Measurements from ENCODE around the gene JAZF1.

The JAZF1 gene

DNA sequence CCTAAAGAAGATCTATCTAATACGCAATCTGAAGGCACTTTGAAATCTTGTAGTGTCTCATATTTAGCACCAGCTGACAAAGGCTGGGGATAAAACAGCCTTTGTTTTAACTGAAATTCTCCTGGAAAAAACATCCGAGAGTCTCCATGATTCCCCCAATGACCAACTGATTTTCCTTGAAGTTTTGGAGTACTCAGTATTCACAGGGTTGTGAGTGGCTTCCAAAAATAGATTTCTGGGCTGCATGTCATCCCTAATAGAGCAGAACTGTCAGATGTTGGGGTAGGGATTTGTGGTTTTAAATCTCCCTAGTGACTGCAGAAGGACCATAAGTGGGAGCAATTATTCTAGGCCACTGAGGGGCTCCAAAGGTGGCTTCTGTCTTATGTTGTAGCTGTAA, 234.2 kb downstream of the JAZF1 start:
- Histone ChIP-seq H2AFZ (no peak overlapping the region), H3K9me3 (ENCODE audit: control insufficient read depth, low read length) (no peaks in the 10 kb centered on the region), H3K79me2 (no peaks in the 10 kb centered on the region), H3K27me3 (ENCODE audit: control insufficient read depth, insufficient read depth, low read length) (no peaks in the 10 kb centered on the region), H3K27ac (no peak overlapping the region), H3K4me2 (ENCODE audit: low read length) (no peak overlapping the region), H3K4me3 (ENCODE audit: low read depth, low read length) (no peak overlapping the region), H3K4me1 (no peaks in the 10 kb centered on the region), H3K36me3 (ENCODE audit: control insufficient read depth, insufficient read depth, low read length) (no peaks in the 10 kb centered on the region), H3K9ac (no peak overlapping the region)
- no peak for TF ChIP-seq CTCF (IDR thresholded peaks at IDR 0.05)

GRCh38 chr7:27945058-27945795, 235.4 kb downstream of the JAZF1 start:
- Histone ChIP-seq H3K9me3 (ENCODE audit: control insufficient read depth, low read length) (no peaks in the 10 kb centered on the region), H3K27me3 (ENCODE audit: control insufficient read depth, insufficient read depth, low read length) (no peaks in the 10 kb centered on the region), H3K27ac (no peak overlapping the region), H3K36me3 (ENCODE audit: control insufficient read depth, insufficient read depth, low read length) (no peaks in the 10 kb centered on the region), H2AFZ (no peak overlapping the region), H3K4me1 (peaks cover 5% of the 10 kb centered on the region), H3K4me2 (ENCODE audit: low read length) (no peak overlapping the region), H3K4me3 (ENCODE audit: low read depth, low read length) (no peak overlapping the region), H3K79me2 (no peaks in the 10 kb centered on the region), H3K9ac (no peak overlapping the region)
- no peak for TF ChIP-seq CTCF (IDR thresholded peaks at IDR 0.05)

GRCh38 chr7:27944643-27945042, 236.0 kb downstream of the JAZF1 start:
- H3K79me2 ChIP-seq, result no peaks in the 10 kb centered on the region
- no peak overlapping the region for H3K4me3 ChIP-seq (ENCODE audit: low read depth, low read length)
- no peaks in the 10 kb centered on the region for H3K27me3 ChIP-seq (ENCODE audit: control insufficient read depth, insufficient read depth, low read length)
- no peaks in the 10 kb centered on the region for H3K36me3 ChIP-seq (ENCODE audit: control insufficient read depth, insufficient read depth, low read length)
- no peak overlapping the region for H2AFZ ChIP-seq
- no peak overlapping the region for H3K4me2 ChIP-seq (ENCODE audit: low read length)
- no peaks in the 10 kb centered on the region for H3K9me3 ChIP-seq (ENCODE audit: control insufficient read depth, low read length)
- no peak overlapping the region for H3K9ac ChIP-seq
- H3K27ac ChIP-seq, result no peak overlapping the region
- peaks cover 10% of the 10 kb centered on the region for H3K4me1 ChIP-seq
- TF ChIP-seq CTCF (IDR thresholded peaks at IDR 0.05), result no peak

GRCh38 chr7:27943241-27943640, 237.4 kb downstream of the JAZF1 start:
- TF ChIP-seq CTCF (IDR thresholded peaks at IDR 0.05), result no peak
- Histone ChIP-seq H3K27ac (no peak overlapping the region), H3K4me1 (peaks cover 19% of the 10 kb centered on the region), H3K4me3 (ENCODE audit: low read depth, low read length) (no peak overlapping the region), H3K79me2 (no peaks in the 10 kb centered on the region), H3K9me3 (ENCODE audit: control insufficient read depth, low read length) (no peaks in the 10 kb centered on the region), H3K27me3 (ENCODE audit: control insufficient read depth, insufficient read depth, low read length) (no peaks in the 10 kb centered on the region), H2AFZ (no peak overlapping the region), H3K4me2 (ENCODE audit: low read length) (no peak overlapping the region), H3K36me3 (ENCODE audit: control insufficient read depth, insufficient read depth, low read length) (no peaks in the 10 kb centered on the region), H3K9ac (no peak overlapping the region)

DNA sequence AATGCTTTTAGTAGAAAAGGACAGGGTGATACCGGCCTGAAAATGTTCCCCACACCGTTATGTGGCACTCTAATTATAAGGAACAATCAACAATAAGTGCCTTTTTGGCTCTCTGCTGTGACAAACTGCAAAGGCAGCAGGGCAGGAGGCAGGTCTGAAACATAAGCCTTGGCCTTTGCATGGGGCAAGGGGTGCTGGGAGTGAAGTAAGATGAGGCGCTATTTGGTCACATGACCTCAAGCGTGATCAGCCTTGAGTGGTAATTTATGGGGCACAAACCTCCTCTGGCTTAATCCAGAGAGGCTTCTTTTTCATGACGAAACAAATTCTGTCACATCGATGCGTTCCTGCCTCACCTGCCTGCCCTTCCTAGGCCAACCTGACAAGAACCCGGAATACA, 237.9 kb downstream of the JAZF1 start:
- no peaks in the 10 kb centered on the region for H3K27me3 ChIP-seq (ENCODE audit: control insufficient read depth, insufficient read depth, low read length)
- no peaks in the 10 kb centered on the region for H3K9me3 ChIP-seq (ENCODE audit: control insufficient read depth, low read length)
- H2AFZ ChIP-seq, result no peak overlapping the region
- H3K79me2 ChIP-seq, result no peaks in the 10 kb centered on the region
- no peak overlapping the region for H3K9ac ChIP-seq
- peaks cover 19% of the 10 kb centered on the region for H3K4me1 ChIP-seq
- H3K27ac ChIP-seq, result no peak overlapping the region
- H3K36me3 ChIP-seq (ENCODE audit: control insufficient read depth, insufficient read depth, low read length), result no peaks in the 10 kb centered on the region
- TF ChIP-seq CTCF (IDR thresholded peaks at IDR 0.05), result no peak
- H3K4me2 ChIP-seq (ENCODE audit: low read length), result no peak overlapping the region
- no peak overlapping the region for H3K4me3 ChIP-seq (ENCODE audit: low read depth, low read length)

All from parathyroid adenoma (tissue), 2 donors.